ENCODE data around the gene CADPS2.

Gene CADPS2

GRCh38 chr7:122312789-122313188 is 573.5 kb downstream of the CADPS2 start:
- H2AFZ ChIP-seq (ENCODE audit: low read depth, low read length, severe bottlenecking) = no peak overlapping the region
- no peak overlapping the region for H3K27ac ChIP-seq (ENCODE audit: low read depth, low read length)
- H3K79me2 ChIP-seq (ENCODE audit: insufficient read depth, low read length) = no peaks in the 10 kb centered on the region
- H3K4me2 ChIP-seq (ENCODE audit: low read depth, low read length, poor library complexity, severe bottlenecking) = no peak overlapping the region
- no peaks in the 10 kb centered on the region for H3K36me3 ChIP-seq (ENCODE audit: low read length)
- no peaks in the 10 kb centered on the region for H4K20me1 ChIP-seq (ENCODE audit: low read depth, low read length)
- no peaks in the 10 kb centered on the region for H3K27me3 ChIP-seq (ENCODE audit: low read length)
- no peaks in the 10 kb centered on the region for H3K9me2 ChIP-seq (replicated peaks; ENCODE audit: insufficient read depth, low read length)
- no peak overlapping the region for H3K9ac ChIP-seq (ENCODE audit: low read length)
- no peak for TF ChIP-seq EZH2phosphoT487 (conservative IDR thresholded peaks at IDR 0.05; ENCODE audit: low read length)
- no peak for TF ChIP-seq CTCF (IDR thresholded peaks at IDR 0.05; ENCODE audit: insufficient read depth, low read length, poor library complexity, severe bottlenecking)
- no peaks in the 10 kb centered on the region for H3F3A ChIP-seq (ENCODE audit: insufficient read depth)
- no peaks in the 10 kb centered on the region for H3K9me3 ChIP-seq (ENCODE audit: insufficient read depth, low read length)
- H3K4me3 ChIP-seq (ENCODE audit: insufficient read depth, low read length, poor library complexity, severe bottlenecking) = no peak overlapping the region

DNA sequence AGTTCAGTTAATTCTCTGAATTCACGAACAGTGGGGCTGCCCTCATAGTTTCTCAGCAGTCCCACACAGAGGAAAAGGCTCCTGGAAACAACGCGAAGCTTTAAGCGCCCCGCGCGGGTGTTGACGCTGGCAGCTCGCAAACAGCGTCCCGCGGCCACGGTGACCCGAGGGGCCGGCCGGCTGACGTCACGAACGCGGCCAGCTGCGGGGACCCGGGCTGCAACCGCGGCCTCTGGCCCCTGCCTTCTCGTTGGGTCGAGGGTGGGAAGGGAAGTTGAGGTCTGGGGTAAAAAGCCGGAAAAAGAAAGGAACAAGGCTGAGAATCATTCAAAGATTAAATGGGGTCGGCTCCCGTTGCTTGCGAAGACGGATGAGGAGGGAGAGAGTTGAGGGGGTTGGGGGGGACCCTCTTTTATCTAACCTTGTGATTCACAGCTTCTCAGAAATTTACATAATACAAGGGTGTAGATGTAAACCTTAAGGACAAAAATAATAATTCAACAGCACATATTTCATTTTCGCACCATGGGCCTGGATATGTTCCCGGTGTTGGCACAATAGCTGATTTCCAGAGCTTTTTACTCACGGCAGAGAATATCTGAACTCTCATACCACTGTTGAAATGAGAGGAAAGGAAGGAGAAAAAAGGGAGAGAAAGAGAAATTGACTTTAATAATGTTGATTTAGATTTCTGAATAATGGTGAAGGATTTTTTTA is 574.4 kb downstream of the CADPS2 start:
- no peaks in the 10 kb centered on the region for H3K9me2 ChIP-seq (replicated peaks; ENCODE audit: insufficient read depth, low read length)
- H3K27ac ChIP-seq (ENCODE audit: low read depth, low read length) = no peak overlapping the region
- H3K4me3 ChIP-seq (ENCODE audit: insufficient read depth, low read length, poor library complexity, severe bottlenecking) = no peak overlapping the region
- no peaks in the 10 kb centered on the region for H3K27me3 ChIP-seq (ENCODE audit: low read length)
- no peaks in the 10 kb centered on the region for H3K79me2 ChIP-seq (ENCODE audit: insufficient read depth, low read length)
- H3F3A ChIP-seq (ENCODE audit: insufficient read depth) = no peaks in the 10 kb centered on the region
- H3K36me3 ChIP-seq (ENCODE audit: low read length) = no peaks in the 10 kb centered on the region
- TF ChIP-seq CTCF (IDR thresholded peaks at IDR 0.05; ENCODE audit: insufficient read depth, low read length, poor library complexity, severe bottlenecking) (no peak), EZH2phosphoT487 (conservative IDR thresholded peaks at IDR 0.05; ENCODE audit: low read length) (no peak)
- no peaks in the 10 kb centered on the region for H4K20me1 ChIP-seq (ENCODE audit: low read depth, low read length)
- no peak overlapping the region for H2AFZ ChIP-seq (ENCODE audit: low read depth, low read length, severe bottlenecking)
- no peaks in the 10 kb centered on the region for H3K9me3 ChIP-seq (ENCODE audit: insufficient read depth, low read length)
- no peak overlapping the region for H3K4me2 ChIP-seq (ENCODE audit: low read depth, low read length, poor library complexity, severe bottlenecking)
- no peak overlapping the region for H3K9ac ChIP-seq (ENCODE audit: low read length)

DNA sequence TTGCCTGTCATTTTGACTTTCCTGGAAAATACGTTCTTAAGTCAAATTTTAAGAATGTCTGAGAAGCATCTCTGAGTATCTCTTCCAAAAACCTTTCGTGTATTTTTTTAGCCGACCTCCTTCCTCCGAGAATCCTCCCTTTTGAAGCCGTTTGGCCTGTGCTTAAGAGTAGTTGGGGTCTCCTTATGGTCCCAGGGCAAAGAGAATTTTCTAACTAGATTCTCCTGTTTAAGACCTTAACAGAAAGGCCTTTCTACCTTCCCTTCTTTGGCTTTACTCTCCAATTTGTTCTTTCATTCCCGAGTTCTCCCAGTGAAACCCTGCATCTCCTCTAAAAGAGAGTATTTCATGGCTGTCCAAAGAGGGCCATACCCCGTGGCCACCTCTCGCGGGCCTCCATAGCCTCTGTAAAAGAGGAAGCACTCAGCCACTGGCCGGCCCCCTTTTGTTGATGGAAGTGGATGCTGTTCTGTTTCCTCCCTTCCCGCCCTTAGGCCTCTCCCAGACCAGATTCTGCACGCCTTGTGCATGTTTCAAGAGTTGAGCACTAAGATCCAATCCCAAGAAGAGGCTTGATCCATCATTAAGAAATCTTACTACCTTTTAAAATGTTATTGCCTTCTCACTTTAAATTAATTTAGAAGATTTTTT is 575.1 kb downstream of the CADPS2 start:
- Histone ChIP-seq H3K27ac (ENCODE audit: low read depth, low read length) (no peak overlapping the region), H2AFZ (ENCODE audit: low read depth, low read length, severe bottlenecking) (no peak overlapping the region), H3K27me3 (ENCODE audit: low read length) (no peaks in the 10 kb centered on the region), H3K36me3 (ENCODE audit: low read length) (no peaks in the 10 kb centered on the region), H3K9me2 (replicated peaks; ENCODE audit: insufficient read depth, low read length) (no peaks in the 10 kb centered on the region), H3K4me2 (ENCODE audit: low read depth, low read length, poor library complexity, severe bottlenecking) (no peak overlapping the region), H4K20me1 (ENCODE audit: low read depth, low read length) (no peaks in the 10 kb centered on the region), H3K4me3 (ENCODE audit: insufficient read depth, low read length, poor library complexity, severe bottlenecking) (no peak overlapping the region), H3F3A (ENCODE audit: insufficient read depth) (no peaks in the 10 kb centered on the region), H3K9me3 (ENCODE audit: insufficient read depth, low read length) (no peaks in the 10 kb centered on the region), H3K9ac (ENCODE audit: low read length) (no peak overlapping the region), H3K79me2 (ENCODE audit: insufficient read depth, low read length) (no peaks in the 10 kb centered on the region)
- TF ChIP-seq CTCF (IDR thresholded peaks at IDR 0.05; ENCODE audit: insufficient read depth, low read length, poor library complexity, severe bottlenecking) = no peak
- TF ChIP-seq EZH2phosphoT487 (conservative IDR thresholded peaks at IDR 0.05; ENCODE audit: low read length) = no peak
